Panc1 (cell line): ENCODE measurements around the gene KIAA1755. TPM values are rescaled to one million over a fixed set of nuclear protein-coding genes. Genes with fewer than 3 reads are reported as not detected.

Source experiments
- ATAC-seq: fragments of 200-7000 bp; cut with Tn5 transposase; 2 replicates; pipeline ENCODE4 v1.9.1; 2020; ENCODE audit warnings: mild to moderate bottlenecking, moderate library complexity
- BruUV-seq: library from RNA; stranded (reverse); fragments of 400-500 nt; replicated peaks from 2 replicates; lab custom pipeline; 2021; lab: Mats Ljungman, UMichigan
- CTCF ChIA-PET: fragments of 300-600 bp; sonication (Branson Sonifier 250); formaldehyde crosslinking; loops from one replicate; lab custom pipeline; 2022; ENCODE audit warnings: antibody characterized with exemption; lab: Charles Lee
- POLR2A ChIA-PET: fragments of 300-600 bp; sonication (Branson Sonifier 250); formaldehyde crosslinking; loops from one replicate; lab custom pipeline; 2022; ENCODE audit warnings: antibody characterized with exemption; lab: Charles Lee
- DNase-seq: peaks from one replicate; pipeline ENCODE4 v3.0.0-alpha.2; 2010; ENCODE audit warnings: low read depth, low spot score
- H3K27ac ChIP-seq: 2 replicates; pipeline ENCODE4 v1.5.1; 2011; ENCODE audit warnings: mild to moderate bottlenecking, low read length, inconsistent platforms
- H3K27me3 ChIP-seq: fragments of 200-500 bp; sonication (Bioruptor generic); 2 replicates; pipeline ENCODE4 v1.6.0; 2014; ENCODE audit warnings: low read length, inconsistent platforms; ENCODE audit not compliant: control insufficient read depth, insufficient read depth
- H3K36me3 ChIP-seq: fragments of 200-500 bp; sonication (Bioruptor generic); 2 replicates; pipeline ENCODE4 v1.5.1; 2014; ENCODE audit warnings: inconsistent platforms, mild to moderate bottlenecking, low read length, moderate library complexity; ENCODE audit not compliant: control insufficient read depth, insufficient read depth
- H3K4me1 ChIP-seq: 2 replicates; pipeline ENCODE4 v1.5.1; 2011; ENCODE audit warnings: inconsistent platforms, mild to moderate bottlenecking, low read length, moderate library complexity; ENCODE audit not compliant: control insufficient read depth, insufficient read depth
- H3K4me3 ChIP-seq, 2 experiments: 2 replicates each; pipeline ENCODE4 v1.5.1; 2011 to 2012; ENCODE audit warnings: low read depth in 2 of 2, low read length in 2 of 2, mild to moderate bottlenecking in 2 of 2, inconsistent platforms in 1 of 2, moderate library complexity in 1 of 2
- H3K9me3 ChIP-seq: fragments of 200-500 bp; sonication (Bioruptor generic); 2 replicates; pipeline ENCODE4 v1.5.1; 2014; ENCODE audit warnings: low read depth, mild to moderate bottlenecking, inconsistent platforms, low read length, moderate library complexity; ENCODE audit not compliant: control insufficient read depth, insufficient read depth
- POLR2AphosphoS5 ChIP-seq: IDR thresholded peaks from 2 replicates; pipeline ENCODE4 v1.6.1; 2012; ENCODE audit warnings: mild to moderate bottlenecking, low read depth, low read length, moderate library complexity
- SIN3A ChIP-seq: IDR thresholded peaks from 2 replicates; pipeline ENCODE4 v1.6.1; 2012; ENCODE audit warnings: low read depth, mild to moderate bottlenecking, low read length, moderate library complexity, borderline replicate concordance; ENCODE audit not compliant: insufficient read depth
- TCF7L2 ChIP-seq: IDR thresholded peaks from 2 replicates; pipeline ENCODE4 v1.6.1; 2011; ENCODE audit warnings: mild to moderate bottlenecking, low read depth, low read length, inconsistent platforms
- in situ Hi-C: cut with HindIII; loops from 2 replicates; pipeline ENCODE4 v1.10.0; 2016; ENCODE audit warnings: low sequenced_read_pairs, low pct_unique_long_range_greater_than_20kb
- intact Hi-C: fragments of 100-400 bp; cut with micrococcal nuclease; formaldehyde crosslinking; loops from one replicate; pipeline ENCODE4 v1.10.0; 2022; ENCODE audit not compliant: unreplicated experiment
- total RNA-seq: library from RNA; stranded (reverse); gene quantifications from one replicate; pipeline ENCODE4 v1.2.1, GENCODE V29; 2021; ENCODE audit not compliant: unreplicated experiment
- TF ChIP-seq, protein P1 (sequence below), 2 experiments: IDR thresholded peaks; 2 replicates each; pipeline ENCODE4 v1.6.1; 2011 to 2012; ENCODE audit warnings: low read depth in 2 of 2, control low read depth in 1 of 2, low read length in 1 of 2, mild to moderate bottlenecking in 1 of 2, moderate library complexity in 1 of 2; ENCODE audit not compliant: insufficient read depth in 1 of 2
- TF ChIP-seq, protein P2 (sequence below): fragments of 450-650 bp; IDR thresholded peaks from 2 replicates; pipeline ENCODE4 v1.5.1; 2017; ENCODE audit warnings: mild to moderate bottlenecking

Gene KIAA1755
- total RNA-seq, 1 experiment from 2014 or later, result 0.08 TPM

DNA sequence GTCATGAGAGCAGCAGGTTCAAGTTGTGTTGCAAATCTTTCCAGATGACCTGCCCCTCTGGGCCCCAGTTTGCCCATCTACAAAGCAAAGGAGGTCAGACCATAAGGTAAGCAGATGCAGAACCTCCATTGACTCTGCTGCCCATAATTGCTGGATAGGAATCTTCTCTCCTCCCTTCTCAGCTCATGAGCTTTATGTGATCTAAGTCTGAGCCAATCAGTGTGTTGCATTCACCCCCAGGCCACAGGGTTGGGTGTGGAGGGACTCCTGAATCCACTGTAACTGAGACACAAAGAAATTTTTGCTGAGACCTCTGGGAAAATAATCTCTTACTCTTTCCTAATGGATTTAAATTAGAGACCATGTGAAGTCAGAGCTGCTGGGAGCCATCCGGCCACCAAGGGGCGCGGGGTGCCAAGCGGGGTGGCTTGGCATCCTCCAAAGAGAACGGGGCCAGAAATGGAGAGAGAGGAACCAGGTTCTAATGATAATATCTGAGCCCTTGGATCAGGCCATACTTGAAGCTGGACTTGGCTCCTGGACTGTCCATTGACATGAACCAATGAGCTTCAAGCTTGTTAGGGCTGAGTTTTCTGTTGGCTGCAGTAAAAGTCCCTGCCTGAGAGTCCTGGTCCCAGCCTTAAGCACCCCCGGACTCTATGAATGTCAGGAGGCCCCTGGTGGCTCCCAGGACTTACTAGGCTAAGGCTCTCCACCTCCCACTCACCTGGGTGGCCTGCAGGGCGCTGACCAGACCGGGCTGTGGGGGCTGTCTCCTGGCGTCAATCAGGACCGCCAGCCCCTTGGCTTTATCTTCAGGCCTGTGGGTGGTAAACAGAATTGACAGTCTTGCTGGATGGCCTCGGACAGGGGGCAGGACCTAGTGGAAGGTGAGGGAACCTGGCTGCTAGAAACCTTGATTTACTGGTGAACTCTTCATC lies 32.8 kb downstream of the KIAA1755 start:
- DNase-seq (no peak), ATAC-seq (no peak)
- ChIA-PET CTCF (interaction anchor here (0.5 kb wide), 2 partner anchors 132 to 327 kb away, joined by 3 to 4 read pairs; no protein-coding TSS in a partner anchor), POLR2A (no interaction called here)
- no TSS peak for BruUV-seq
- in situ Hi-C loops (no loop called here), intact Hi-C loops (loop anchor here (2.0 kb wide), 1 partner anchor 95 kb away; no protein-coding TSS in a partner anchor)
- H3K9me3 ChIP-seq, result no peaks in the 10 kb centered on the region
- H3K4me1 ChIP-seq, result no peaks in the 10 kb centered on the region
- no peak overlapping the region for H3K4me3 ChIP-seq
- no peak for TF ChIP-seq TCF7L2
- TF ChIP-seq POLR2AphosphoS5, result no peak
- TF ChIP-seq SIN3A, result no peak
- TF ChIP-seq, protein P1, sequence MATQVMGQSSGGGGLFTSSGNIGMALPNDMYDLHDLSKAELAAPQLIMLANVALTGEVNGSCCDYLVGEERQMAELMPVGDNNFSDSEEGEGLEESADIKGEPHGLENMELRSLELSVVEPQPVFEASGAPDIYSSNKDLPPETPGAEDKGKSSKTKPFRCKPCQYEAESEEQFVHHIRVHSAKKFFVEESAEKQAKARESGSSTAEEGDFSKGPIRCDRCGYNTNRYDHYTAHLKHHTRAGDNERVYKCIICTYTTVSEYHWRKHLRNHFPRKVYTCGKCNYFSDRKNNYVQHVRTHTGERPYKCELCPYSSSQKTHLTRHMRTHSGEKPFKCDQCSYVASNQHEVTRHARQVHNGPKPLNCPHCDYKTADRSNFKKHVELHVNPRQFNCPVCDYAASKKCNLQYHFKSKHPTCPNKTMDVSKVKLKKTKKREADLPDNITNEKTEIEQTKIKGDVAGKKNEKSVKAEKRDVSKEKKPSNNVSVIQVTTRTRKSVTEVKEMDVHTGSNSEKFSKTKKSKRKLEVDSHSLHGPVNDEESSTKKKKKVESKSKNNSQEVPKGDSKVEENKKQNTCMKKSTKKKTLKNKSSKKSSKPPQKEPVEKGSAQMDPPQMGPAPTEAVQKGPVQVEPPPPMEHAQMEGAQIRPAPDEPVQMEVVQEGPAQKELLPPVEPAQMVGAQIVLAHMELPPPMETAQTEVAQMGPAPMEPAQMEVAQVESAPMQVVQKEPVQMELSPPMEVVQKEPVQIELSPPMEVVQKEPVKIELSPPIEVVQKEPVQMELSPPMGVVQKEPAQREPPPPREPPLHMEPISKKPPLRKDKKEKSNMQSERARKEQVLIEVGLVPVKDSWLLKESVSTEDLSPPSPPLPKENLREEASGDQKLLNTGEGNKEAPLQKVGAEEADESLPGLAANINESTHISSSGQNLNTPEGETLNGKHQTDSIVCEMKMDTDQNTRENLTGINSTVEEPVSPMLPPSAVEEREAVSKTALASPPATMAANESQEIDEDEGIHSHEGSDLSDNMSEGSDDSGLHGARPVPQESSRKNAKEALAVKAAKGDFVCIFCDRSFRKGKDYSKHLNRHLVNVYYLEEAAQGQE (IDR thresholded peaks at IDR 0.05; ENCODE audit: insufficient read depth in 1 of 2, low read depth in 2 of 2, low read length in 1 of 2), result no peak
- TF ChIP-seq, protein P2, sequence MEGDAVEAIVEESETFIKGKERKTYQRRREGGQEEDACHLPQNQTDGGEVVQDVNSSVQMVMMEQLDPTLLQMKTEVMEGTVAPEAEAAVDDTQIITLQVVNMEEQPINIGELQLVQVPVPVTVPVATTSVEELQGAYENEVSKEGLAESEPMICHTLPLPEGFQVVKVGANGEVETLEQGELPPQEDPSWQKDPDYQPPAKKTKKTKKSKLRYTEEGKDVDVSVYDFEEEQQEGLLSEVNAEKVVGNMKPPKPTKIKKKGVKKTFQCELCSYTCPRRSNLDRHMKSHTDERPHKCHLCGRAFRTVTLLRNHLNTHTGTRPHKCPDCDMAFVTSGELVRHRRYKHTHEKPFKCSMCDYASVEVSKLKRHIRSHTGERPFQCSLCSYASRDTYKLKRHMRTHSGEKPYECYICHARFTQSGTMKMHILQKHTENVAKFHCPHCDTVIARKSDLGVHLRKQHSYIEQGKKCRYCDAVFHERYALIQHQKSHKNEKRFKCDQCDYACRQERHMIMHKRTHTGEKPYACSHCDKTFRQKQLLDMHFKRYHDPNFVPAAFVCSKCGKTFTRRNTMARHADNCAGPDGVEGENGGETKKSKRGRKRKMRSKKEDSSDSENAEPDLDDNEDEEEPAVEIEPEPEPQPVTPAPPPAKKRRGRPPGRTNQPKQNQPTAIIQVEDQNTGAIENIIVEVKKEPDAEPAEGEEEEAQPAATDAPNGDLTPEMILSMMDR, result no peak
- no peaks in the 10 kb centered on the region for H3K36me3 ChIP-seq
- no peak overlapping the region for H3K27ac ChIP-seq
- H3K27me3 ChIP-seq, result no peaks in the 10 kb centered on the region

DNA sequence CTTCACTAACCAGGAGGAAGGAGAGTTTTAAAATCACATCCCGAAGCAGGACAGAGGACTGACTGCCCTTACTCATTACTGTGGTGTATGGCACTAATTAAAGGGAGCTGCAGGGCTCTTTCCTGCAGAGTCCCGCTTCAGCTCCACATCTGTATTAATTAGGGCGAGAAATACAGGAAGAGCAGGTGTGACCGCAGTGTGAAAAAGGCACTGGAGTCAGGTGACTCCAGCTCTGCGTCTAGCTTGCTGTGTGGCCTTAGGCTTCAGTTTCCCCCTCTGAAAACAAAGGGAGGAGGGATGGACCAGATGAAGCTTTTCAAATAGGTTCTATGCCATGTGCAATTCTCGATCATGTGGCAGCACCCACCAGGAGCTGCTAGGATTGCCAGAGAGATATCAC lies 34.0 kb downstream of the KIAA1755 start:
- no peaks in the 10 kb centered on the region for H3K9me3 ChIP-seq
- H3K4me1 ChIP-seq, result no peaks in the 10 kb centered on the region
- intact Hi-C loops, result no loop called here
- no peaks in the 10 kb centered on the region for H3K36me3 ChIP-seq
- TF ChIP-seq, protein P1 (IDR thresholded peaks at IDR 0.05; ENCODE audit: insufficient read depth in 1 of 2, low read depth in 2 of 2, low read length in 1 of 2), result no peak
- TF ChIP-seq TCF7L2 (no peak), POLR2AphosphoS5 (no peak), SIN3A (no peak)
- TF ChIP-seq, protein P2, result no peak
- in situ Hi-C loops, result no loop called here
- no peak overlapping the region for H3K27ac ChIP-seq
- H3K27me3 ChIP-seq, result no peaks in the 10 kb centered on the region
- BruUV-seq, result no TSS peak
- ChIA-PET CTCF (no interaction called here), POLR2A (no interaction called here)
- ATAC-seq (no peak), DNase-seq (no peak)
- no peak overlapping the region for H3K4me3 ChIP-seq
